Measurements from ENCODE around the gene GABBR2.

Gene GABBR2

DNA sequence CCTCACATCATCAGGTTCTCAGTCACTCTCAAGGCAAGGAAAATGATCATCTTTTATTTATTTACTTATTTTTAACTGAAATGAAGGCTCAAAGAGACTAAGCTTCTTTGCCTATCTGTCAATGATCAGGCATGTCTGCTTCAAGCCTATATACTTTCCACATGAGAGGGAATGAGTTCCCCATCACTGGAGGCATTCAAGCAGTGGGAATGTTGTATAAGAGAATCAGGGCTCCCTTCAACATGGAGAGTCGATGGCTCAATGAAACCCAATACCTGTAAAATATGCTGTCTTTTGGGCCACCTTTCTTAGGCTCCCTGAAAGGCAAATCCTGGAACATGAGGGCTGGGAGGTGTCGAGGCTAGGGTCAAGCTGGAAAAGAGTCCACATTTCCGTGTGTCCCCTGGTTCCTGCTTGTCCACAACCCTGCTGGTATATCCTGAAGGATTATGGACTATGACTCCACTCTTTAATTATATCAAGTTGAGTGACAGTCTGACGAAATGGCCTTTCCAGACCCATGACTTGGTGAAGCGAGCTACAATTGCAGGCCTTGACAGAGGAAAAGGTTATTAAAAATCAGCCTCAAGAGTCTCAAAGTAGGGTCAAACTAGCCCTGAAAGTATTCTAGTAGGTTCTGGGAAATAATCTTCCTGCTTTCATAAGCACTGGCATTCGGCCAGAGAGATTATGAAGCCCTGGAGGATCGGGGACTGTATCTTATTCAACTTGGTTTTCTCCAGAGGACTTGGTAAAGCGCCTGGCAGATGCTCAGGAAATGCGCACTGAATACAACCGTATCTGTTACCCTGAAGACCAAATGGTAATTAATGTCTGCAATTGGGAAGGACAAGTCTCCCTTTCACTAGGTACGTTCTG is 307.4 kb downstream of the GABBR2 start:
- no peak for DNase-seq (ENCODE audit: low spot score)

DNA sequence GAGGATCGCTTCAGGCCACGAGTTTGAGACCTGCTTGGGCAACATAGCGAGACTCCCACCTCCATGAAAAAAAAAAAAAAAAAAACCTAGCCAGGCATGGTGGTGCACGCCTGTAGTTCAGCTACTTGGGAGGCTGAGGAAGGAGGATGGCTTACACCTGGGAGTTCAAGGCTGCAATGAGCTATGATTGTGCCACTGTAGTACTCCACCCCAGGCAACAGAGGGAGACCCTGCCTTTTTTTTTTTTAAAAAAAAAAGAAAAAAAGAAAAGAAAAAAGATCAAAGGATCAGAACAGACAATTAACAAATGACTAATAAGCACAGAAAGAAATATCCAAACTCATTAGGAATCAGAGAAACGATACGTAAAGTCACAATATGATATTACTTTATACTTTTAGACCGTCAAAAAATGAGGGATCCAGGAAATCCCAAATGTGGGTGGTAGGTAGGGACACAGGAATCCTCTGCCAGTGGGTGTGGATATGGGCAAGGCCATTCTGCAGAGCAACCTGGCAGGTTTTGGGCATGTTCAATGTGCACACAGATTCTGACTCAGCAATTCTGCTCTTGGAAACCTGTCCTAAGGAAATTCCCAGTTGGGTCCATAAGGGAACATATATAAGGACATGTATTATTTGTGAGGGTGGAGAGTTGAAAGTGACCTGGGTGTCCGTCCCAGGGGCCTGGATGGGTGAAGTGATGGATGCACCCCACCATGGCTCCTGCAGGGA is 308.6 kb downstream of the GABBR2 start:
- DNase-seq (ENCODE audit: low spot score): no peak

- no peak for DNase-seq (ENCODE audit: low spot score)
Measured at GRCh38 chr9:98396656-98397055, 312.1 kb downstream of the GABBR2 start.

DNA sequence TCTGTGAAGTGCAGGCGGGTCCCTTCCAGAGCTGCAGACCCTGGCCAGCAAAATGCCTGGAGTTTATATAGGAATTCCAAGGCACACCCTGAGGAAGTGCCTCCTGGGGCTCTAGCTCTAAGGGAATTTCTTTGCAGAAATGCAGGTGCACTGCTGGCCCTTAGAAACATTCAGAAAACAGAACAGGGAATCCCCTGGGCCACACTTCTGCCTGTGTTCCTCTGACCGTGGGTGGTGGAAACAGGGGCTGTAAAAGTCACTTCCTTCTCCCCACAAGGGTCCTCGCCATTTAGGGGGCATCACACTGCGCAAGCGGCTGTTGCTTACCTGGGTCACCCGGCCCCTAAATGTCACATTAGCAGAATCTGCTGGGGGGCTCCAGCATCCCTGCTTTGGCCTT is 312.5 kb downstream of the GABBR2 start:
- no peak for DNase-seq (ENCODE audit: low spot score)

GRCh38 chr9:98391867-98392266 is 316.9 kb downstream of the GABBR2 start:
- no peak for DNase-seq (ENCODE audit: low spot score)

GRCh38 chr9:98391406-98391805 is 317.3 kb downstream of the GABBR2 start:
- no peak for DNase-seq (ENCODE audit: low spot score)

GRCh38 chr9:98385751-98386150 is 323.0 kb downstream of the GABBR2 start:
- DNase-seq (ENCODE audit: low spot score): no peak

DNA sequence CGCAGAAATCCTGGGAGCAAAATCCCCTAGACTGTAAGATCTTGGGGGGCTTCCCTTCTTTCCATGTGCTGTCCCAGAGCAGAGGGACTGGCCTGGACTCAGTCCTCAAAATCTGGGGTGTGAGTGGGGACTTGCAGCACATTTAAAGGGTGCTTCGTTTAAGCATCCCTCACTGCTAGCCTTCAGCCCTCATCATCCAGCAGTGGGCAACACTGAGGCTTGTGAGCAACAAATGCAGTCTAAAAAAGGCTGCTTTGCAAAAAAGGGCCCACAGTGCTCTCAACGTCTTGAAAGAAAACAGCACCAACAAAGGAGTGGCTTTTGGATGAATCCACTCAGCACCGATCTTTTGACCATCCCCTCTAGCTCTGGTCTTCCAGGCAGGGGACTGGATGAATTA is 325.0 kb downstream of the GABBR2 start:
- DNase-seq (ENCODE audit: low spot score): no peak

DNA sequence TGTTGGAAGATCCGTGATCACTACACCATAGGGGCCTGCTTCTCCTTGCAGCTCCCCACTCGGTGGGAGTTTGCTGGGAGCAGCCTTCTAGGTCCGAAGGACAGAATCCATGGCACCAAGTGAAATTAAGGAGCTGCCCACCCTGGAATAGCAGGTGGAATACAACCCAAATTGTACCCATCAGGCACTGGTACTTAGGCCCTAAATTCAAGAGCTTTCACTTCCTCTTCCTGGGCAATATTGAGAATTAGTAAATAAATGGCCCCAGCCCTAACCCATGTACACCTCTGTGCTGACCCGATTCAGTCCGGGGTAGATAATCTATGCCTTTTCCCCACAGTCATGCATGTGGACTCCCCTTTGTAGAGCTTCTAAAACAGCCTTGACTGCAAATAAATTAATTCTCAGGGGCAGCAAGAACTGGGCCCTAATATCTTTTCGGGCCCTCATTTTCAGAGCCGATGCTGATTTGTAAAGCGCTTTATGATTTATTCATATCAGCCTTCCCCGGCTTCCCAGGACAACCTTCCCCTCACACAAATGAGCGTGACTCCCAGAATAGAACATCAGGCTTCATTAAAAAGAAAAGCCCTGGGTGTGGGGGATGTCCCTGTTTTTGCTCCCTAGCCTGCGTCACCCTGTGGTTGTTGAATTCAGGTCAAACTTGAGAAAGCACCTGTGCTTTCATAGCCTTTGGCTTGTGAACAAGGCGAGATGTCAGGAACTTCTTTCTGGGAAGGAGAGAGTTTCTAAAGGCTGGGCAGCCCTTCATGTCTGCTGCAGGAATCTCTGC is 327.2 kb downstream of the GABBR2 start:
- no peak for DNase-seq (ENCODE audit: low spot score)

DNA sequence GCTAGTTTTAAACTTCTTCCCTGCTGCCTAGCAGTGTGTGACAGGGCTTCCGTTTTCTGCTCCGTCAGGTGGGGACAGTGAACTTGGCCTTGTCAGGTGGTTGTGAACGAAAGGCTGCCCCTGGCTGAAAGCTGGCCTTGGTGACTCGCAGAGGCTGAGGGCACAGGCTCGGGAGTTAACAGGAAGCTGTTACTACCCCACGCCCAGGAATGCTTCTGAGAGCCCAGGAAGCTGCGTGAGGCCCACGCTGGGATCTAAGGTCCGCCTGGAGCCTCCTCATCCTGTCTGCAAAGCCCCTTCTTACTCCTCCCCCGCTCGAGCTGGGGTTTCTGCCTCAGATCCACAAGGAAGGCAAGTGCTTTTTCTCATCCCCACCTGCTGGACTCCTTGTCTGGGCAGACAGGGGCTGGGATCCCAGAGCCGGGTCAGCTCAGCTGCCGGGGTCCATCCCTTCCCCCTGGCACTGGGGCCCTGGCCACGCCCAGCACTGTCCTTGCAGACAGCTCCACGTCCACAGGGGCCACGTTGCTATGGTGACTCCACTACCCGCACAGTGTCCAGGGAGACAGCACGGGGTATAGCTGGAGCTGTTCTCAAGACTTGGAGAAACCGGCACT is 328.6 kb downstream of the GABBR2 start:
- no peak for DNase-seq (ENCODE audit: low spot score)

DNA sequence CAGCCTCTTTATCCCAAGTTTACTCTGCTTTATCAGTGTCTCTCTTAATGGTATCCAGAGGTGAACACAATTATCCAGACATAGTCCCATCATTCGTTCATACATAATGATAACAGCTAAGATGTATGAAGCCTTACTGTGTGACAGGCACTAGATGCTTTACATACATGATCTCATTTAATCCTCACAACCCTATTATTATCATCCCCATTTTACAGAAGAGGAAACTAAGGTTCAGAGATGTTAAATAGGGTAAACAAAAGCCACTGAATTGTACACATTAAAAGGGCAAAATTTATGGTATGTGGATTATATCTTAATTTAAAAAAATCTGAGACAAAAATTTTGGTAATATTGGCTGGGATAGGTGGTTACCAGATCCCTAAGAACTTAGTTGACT is 329.2 kb downstream of the GABBR2 start:
- no peak for DNase-seq (ENCODE audit: low spot score)

GRCh38 chr9:98378794-98379193 is 329.9 kb downstream of the GABBR2 start:
- DNase-seq (ENCODE audit: low spot score): no peak

DNA sequence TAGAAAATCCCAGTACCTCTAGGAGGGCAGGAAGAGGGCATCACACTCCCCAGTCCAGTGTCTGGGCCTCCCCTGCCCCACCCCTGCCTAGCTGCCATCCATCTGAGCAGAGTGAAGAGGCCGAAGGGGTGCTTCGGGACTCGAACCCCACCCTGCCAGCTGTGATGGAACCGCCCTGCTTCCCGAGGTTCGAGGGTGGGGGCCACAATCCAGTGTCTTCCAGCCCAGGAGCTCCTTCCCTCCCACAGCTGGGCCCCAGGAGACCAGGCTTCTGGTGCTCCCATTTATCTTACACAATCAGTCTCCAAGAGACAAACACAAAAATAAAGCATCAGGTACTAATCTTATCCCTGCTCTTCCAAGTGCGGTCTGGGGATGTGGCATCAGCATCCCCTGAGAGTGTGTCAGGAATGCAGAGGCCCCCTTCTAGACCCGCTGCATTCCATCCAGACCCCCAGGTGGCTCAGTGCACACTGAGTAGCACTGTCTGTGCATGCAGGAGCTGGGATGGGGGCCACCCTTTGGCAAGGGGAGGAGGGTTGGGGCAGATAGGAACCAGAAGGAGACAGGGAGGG is 330.4 kb downstream of the GABBR2 start:
- no peak for DNase-seq (ENCODE audit: low spot score)

DNA sequence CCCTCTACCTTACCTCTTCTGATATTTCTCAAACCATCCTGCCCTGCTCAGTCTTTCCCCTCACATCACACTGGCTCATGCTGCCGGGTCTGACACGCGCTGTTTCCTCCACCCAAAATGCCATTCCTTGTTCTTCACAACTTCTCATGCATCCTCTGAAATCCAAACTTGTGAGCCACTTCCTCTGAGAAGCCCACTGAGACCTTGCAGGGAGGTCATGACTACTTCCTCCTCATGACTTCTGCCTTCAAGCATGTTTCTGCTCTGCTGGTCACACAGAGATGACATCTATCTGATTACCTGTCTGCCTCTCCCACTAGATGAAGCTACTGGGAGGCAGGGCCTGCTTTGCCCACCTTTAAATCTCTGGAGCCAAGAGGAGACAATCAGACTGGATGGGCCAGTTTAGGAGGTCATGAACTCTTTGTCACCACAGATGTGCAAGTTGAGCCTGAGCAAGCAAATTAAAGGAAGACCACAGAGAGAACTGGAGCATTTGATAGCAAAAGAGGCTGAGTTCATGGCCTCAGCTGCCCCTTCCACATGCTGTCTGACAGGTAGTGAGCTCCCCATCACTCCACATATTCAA is 333.5 kb downstream of the GABBR2 start:
- DNase-seq (ENCODE audit: low spot score): no peak

DNA sequence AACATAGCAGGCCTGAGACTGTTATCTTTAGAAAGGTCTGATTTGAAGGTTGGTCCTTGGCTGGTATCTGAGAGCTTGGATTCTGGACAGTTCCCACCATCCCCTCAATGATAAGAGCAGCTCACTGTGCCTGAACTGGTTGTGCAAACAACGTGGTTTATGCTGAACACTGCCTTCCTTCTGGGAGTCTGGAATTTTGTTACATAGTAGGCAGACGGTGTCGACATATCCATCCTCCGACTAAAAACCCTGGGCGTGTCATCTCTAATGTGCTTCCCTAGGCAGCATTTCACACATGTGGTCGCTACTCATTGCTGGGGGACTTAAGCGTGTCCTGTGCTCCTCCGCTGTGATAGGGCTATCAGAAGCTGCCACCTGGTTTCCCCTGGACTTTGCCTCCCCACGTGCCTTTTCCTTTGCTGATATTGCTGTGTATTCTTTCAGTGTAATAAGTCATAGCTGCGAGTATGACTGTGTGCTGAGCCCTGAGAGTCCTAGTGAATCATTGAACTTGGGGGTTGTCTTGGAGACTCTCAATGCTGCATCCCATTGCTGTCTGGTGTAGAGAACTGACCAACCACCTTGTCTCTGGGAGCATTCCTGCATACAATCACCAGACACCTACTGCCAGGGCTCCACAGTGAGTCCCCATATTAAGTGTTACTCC is 334.2 kb downstream of the GABBR2 start:
- no peak for DNase-seq (ENCODE audit: low spot score)

DNA sequence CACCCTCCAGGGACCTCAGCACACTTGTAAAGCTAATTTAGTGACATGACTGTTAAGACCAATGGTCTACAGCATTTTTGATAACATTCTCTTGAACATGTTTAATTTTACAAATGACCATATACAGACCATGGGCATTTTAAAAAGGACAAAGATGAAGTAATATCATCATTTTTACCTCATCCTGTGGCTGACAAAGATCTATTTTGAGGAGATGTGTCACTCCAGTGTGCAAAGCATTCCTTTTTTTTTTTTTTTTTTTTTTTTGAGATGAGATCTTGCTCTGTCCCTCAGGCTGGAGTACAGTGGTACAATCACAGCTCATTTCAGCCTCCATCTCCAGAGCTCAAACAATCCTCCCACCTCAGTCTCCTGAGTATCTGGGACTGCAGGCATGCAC is 335.1 kb downstream of the GABBR2 start:
- DNase-seq (ENCODE audit: low spot score): no peak

GRCh38 chr9:98372077-98372836 is 336.5 kb downstream of the GABBR2 start:
- DNase-seq (ENCODE audit: low spot score): no peak

GRCh38 chr9:98370976-98371315 is 337.8 kb downstream of the GABBR2 start:
- no peak for DNase-seq (ENCODE audit: low spot score)

DNA sequence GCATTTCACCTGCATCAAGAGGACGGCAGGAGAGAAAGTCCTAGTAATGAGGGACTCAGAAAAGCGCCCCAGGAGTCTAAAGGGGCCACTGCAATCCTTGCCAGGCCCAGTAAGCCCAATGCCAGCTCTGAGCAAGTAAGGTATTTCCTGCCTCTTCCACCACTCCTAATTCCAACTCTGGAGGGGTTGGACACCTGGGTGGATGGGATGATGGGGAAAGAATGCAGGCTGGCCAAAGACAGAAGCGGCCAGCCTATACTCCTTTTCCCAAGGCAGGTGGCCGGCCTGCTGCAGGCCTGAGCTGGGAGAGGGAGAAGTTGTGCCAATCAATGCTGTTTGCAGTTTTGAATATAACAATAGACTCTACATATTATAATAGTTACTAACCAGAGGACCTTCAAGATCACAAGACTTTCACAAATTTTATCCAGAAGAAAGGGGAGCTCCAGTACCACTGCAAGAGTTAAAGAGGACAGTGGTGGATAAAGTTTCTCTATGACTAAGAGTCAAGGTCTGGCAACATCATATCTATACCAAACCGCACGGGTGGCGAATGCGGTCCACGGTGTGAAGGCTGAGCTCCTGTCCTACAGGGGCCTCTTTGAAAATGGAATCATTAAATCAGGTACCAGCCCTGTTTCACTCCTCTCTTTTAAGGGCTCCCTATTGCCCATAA is 338.3 kb downstream of the GABBR2 start:
- no peak for DNase-seq (ENCODE audit: low spot score)

- no peak for DNase-seq (ENCODE audit: low spot score)
Measured at GRCh38 chr9:98369896-98370295, 338.8 kb downstream of the GABBR2 start.

All from CD4-positive, alpha-beta T cell treated with Interleukin-15 for 4 hours (primary cell).